ENCODE measurements around the gene ARHGEF11.

Gene ARHGEF11

GRCh38 chr1:156906206-156906906 lies 139.2 kb downstream of the ARHGEF11 start:
- TF ChIP-seq CTCF (IDR thresholded peaks at IDR 0.05; ENCODE audit: borderline replicate concordance, extremely low read depth, low read length, poor library complexity, severe bottlenecking) (no peak), EZH2 (IDR thresholded peaks at IDR 0.05; ENCODE audit: borderline replicate concordance, low read depth, low read length, severe bottlenecking) (no peak)
- Histone ChIP-seq H2AFZ (ENCODE audit: low read depth, low read length) (no peak overlapping the region), H4K20me1 (ENCODE audit: insufficient read depth, low read length) (peaks cover 9% of the 10 kb centered on the region), H3K27ac (ENCODE audit: low read length) (no peak overlapping the region), H3K4me2 (ENCODE audit: insufficient read depth, low read length) (no peak overlapping the region), H3K4me3 (ENCODE audit: low read depth in 1 of 2, low read length in 2 of 2) (no peak overlapping the region), H3K27me3 (ENCODE audit: insufficient read depth, low read length, poor library complexity) (peaks cover 21% of the 10 kb centered on the region), H3K4me1 (ENCODE audit: insufficient read depth, low read length) (peaks cover 3% of the 10 kb centered on the region; the same call in 1 of the 2 replicates), H3K79me2 (ENCODE audit: insufficient read depth, low read length) (no peaks in the 10 kb centered on the region), H3K9ac (ENCODE audit: low read depth, low read length) (no peak overlapping the region), H3K36me3 (ENCODE audit: insufficient read depth, low read length) (no peaks in the 10 kb centered on the region), H3K9me3 (ENCODE audit: insufficient read depth, low read length, severe bottlenecking) (no peaks in the 10 kb centered on the region)
- DNase-seq (no peak), ATAC-seq (ENCODE audit: insufficient read depth, low read depth) (no peak)

- DNase-seq (no peak), ATAC-seq (ENCODE audit: insufficient read depth, low read depth) (no peak)
- no peaks in the 10 kb centered on the region for H3K36me3 ChIP-seq (ENCODE audit: insufficient read depth, low read length)
- H3K79me2 ChIP-seq (ENCODE audit: insufficient read depth, low read length), result no peaks in the 10 kb centered on the region
- H4K20me1 ChIP-seq (ENCODE audit: insufficient read depth, low read length), result peaks cover 8% of the 10 kb centered on the region
- no peaks in the 10 kb centered on the region for H3K9me3 ChIP-seq (ENCODE audit: insufficient read depth, low read length, severe bottlenecking)
- peaks cover 3% of the 10 kb centered on the region; the same call in 1 of the 2 replicates for H3K4me1 ChIP-seq (ENCODE audit: insufficient read depth, low read length)
- H3K27me3 ChIP-seq (ENCODE audit: insufficient read depth, low read length, poor library complexity), result peaks cover 21% of the 10 kb centered on the region
- H3K4me2 ChIP-seq (ENCODE audit: insufficient read depth, low read length), result no peak overlapping the region
- H3K9ac ChIP-seq (ENCODE audit: low read depth, low read length), result no peak overlapping the region
- H3K27ac ChIP-seq (ENCODE audit: low read length), result no peak overlapping the region
- no peak overlapping the region for H3K4me3 ChIP-seq (ENCODE audit: low read depth in 1 of 2, low read length in 2 of 2)
- H2AFZ ChIP-seq (ENCODE audit: low read depth, low read length), result no peak overlapping the region
- no peak for TF ChIP-seq CTCF (IDR thresholded peaks at IDR 0.05; ENCODE audit: borderline replicate concordance, extremely low read depth, low read length, poor library complexity, severe bottlenecking)
- TF ChIP-seq EZH2 (IDR thresholded peaks at IDR 0.05; ENCODE audit: borderline replicate concordance, low read depth, low read length, severe bottlenecking), result no peak
Measured at GRCh38 chr1:156905651-156906050, 139.9 kb downstream of the ARHGEF11 start.

GRCh38 chr1:156905176-156905575 lies 140.4 kb downstream of the ARHGEF11 start:
- no peak for TF ChIP-seq EZH2 (IDR thresholded peaks at IDR 0.05; ENCODE audit: borderline replicate concordance, low read depth, low read length, severe bottlenecking)
- TF ChIP-seq CTCF (IDR thresholded peaks at IDR 0.05; ENCODE audit: borderline replicate concordance, extremely low read depth, low read length, poor library complexity, severe bottlenecking), result no peak
- no peak overlapping the region for H3K4me2 ChIP-seq (ENCODE audit: insufficient read depth, low read length)
- DNase-seq (no peak), ATAC-seq (ENCODE audit: insufficient read depth, low read depth) (no peak)
- H4K20me1 ChIP-seq (ENCODE audit: insufficient read depth, low read length), result peaks cover 3% of the 10 kb centered on the region; the same call in 1 of the 2 replicates
- no peaks in the 10 kb centered on the region for H3K9me3 ChIP-seq (ENCODE audit: insufficient read depth, low read length, severe bottlenecking)
- H3K4me3 ChIP-seq (ENCODE audit: low read depth in 1 of 2, low read length in 2 of 2), result no peak overlapping the region
- peaks cover 21% of the 10 kb centered on the region for H3K27me3 ChIP-seq (ENCODE audit: insufficient read depth, low read length, poor library complexity)
- no peaks in the 10 kb centered on the region for H3K79me2 ChIP-seq (ENCODE audit: insufficient read depth, low read length)
- no peaks in the 10 kb centered on the region for H3K4me1 ChIP-seq (ENCODE audit: insufficient read depth, low read length)
- H3K27ac ChIP-seq (ENCODE audit: low read length), result no peak overlapping the region
- H3K9ac ChIP-seq (ENCODE audit: low read depth, low read length), result no peak overlapping the region
- no peaks in the 10 kb centered on the region for H3K36me3 ChIP-seq (ENCODE audit: insufficient read depth, low read length)
- no peak overlapping the region for H2AFZ ChIP-seq (ENCODE audit: low read depth, low read length)

Data from DND-41 (cell line).